ENCODE results near the gene FBXO11.
"Not testable (repeated sequence)": the region's sequence is repeated elsewhere in the genome, so short reads cannot be mapped to it uniquely, and the experiment has no call there.

The FBXO11 gene

GRCh38 chr2:47916412-47916811 lies 10.1 kb upstream of the FBXO11 start:
- Histone ChIP-seq H3K4me3 (ENCODE audit: insufficient read depth, low read depth, low read length) (no peak overlapping the region), H3K27me3 (ENCODE audit: control insufficient read depth, insufficient read depth, low read length, poor library complexity, severe bottlenecking) (no peaks in the 10 kb centered on the region), H3K36me3 (ENCODE audit: control insufficient read depth, insufficient read depth, low read length) (no peaks in the 10 kb centered on the region), H3K4me1 (ENCODE audit: control insufficient read depth, insufficient read depth, low read length) (peaks cover 9% of the 10 kb centered on the region), H3K9me3 (ENCODE audit: control insufficient read depth, low read length) (no peaks in the 10 kb centered on the region), H3K27ac (ENCODE audit: insufficient read depth, low read depth, low read length, poor library complexity, severe bottlenecking) (no peak overlapping the region)
- WGBS, 2 experiments, result 0 to 15% methylated on average over 1 of the region's 1 CpG

GRCh38 chr2:47910662-47911061 lies 4.4 kb upstream of the FBXO11 start:
- H3K4me1 ChIP-seq (ENCODE audit: control insufficient read depth, insufficient read depth, low read length); H3K9me3 ChIP-seq (ENCODE audit: control insufficient read depth, low read length); H3K36me3 ChIP-seq (ENCODE audit: control insufficient read depth, insufficient read depth, low read length); H3K27ac ChIP-seq (ENCODE audit: insufficient read depth, low read depth, low read length, poor library complexity, severe bottlenecking); H3K27me3 ChIP-seq (ENCODE audit: control insufficient read depth, insufficient read depth, low read length, poor library complexity, severe bottlenecking); H3K4me3 ChIP-seq (ENCODE audit: insufficient read depth, low read depth, low read length): not testable (repeated sequence)
- WGBS, 2 experiments, result 94 to 98% methylated on average over 3 to 4 of the region's 4 CpGs

DNA sequence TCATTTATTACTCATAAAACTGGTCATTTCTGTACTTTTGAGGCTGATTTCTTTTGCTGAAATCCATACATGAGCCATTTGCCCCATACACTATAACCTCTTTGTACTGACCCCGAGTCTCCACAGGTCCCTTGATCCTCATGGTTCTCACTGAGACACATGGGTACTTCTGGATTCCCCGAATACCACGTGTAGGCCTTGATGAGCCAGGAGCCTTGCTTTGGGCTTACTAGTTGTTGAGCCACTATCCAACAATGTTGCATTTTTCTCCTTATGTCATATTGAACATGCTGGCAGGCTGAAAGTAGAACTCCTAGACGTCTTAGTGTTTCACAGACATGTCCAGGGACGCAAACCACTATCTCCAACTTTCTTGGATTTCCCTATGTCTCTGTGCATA lies 2.4 kb upstream of the FBXO11 start:
- no peak overlapping the region for H3K27ac ChIP-seq (ENCODE audit: insufficient read depth, low read depth, low read length, poor library complexity, severe bottlenecking)
- H3K9me3 ChIP-seq (ENCODE audit: control insufficient read depth, low read length), result no peaks in the 10 kb centered on the region
- no peaks in the 10 kb centered on the region for H3K4me1 ChIP-seq (ENCODE audit: control insufficient read depth, insufficient read depth, low read length)
- 91 to 95% methylated on average over 5 of the region's 5 CpGs for WGBS, 2 experiments
- H3K4me3 ChIP-seq (ENCODE audit: insufficient read depth, low read depth, low read length), result no peak overlapping the region
- H3K27me3 ChIP-seq (ENCODE audit: control insufficient read depth, insufficient read depth, low read length, poor library complexity, severe bottlenecking), result no peaks in the 10 kb centered on the region
- H3K36me3 ChIP-seq (ENCODE audit: control insufficient read depth, insufficient read depth, low read length), result no peaks in the 10 kb centered on the region

GRCh38 chr2:47907039-47907781 lies 912 bp upstream of the FBXO11 start:
- Histone ChIP-seq H3K4me1 (ENCODE audit: control insufficient read depth, insufficient read depth, low read length) (peaks cover 11% of the 10 kb centered on the region), H3K9me3 (ENCODE audit: control insufficient read depth, low read length) (no peaks in the 10 kb centered on the region), H3K27me3 (ENCODE audit: control insufficient read depth, insufficient read depth, low read length, poor library complexity, severe bottlenecking) (no peaks in the 10 kb centered on the region), H3K36me3 (ENCODE audit: control insufficient read depth, insufficient read depth, low read length) (no peaks in the 10 kb centered on the region), H3K27ac (ENCODE audit: insufficient read depth, low read depth, low read length, poor library complexity, severe bottlenecking) (peak overlapping the region; percentile 96), H3K4me3 (ENCODE audit: insufficient read depth, low read depth, low read length) (peak overlapping the region; percentile 88)
- 18 to 21% methylated on average over 12 to 15 of the region's 15 CpGs for whole genome bisulfite sequencing, 2 experiments

DNA sequence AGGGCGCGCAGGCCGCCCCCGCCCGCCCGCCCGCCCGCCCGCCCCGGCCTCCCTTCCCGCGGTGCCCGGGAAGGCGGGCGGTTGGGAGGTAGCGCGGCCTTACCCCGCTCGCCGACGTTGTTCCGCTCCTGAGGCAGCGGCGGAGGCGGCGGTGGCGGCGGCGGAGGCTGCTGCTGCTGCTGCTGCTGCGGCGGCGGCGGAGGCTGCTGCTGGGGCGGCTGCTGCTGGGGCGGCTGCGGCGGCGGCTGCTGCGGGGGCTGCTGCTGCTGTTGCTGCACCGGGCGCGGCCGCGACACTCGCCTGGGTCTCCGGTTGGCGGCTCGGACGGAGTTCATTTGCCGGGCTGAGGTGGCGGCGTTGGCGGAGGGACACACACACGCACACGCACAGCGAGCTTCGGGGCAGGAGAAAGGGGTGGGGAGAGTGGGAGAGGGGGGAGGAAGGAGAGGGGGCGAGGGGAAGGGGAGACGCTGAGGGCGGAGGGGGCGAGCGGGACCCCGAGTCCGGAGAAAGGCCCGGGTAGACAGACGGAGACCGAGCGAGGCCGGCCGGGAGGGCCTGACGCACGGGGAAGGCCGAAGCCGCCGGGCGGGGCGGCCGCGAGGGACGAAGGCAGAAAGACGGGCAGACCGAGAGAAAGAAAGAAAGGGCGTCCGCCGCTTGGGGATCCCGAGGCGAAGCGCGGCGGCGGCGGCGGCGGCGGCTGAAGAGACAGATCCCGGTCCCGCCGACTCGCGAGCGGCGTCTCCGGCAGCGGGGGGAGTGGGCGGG lies 727 bp downstream of the FBXO11 start:
- H3K4me3 ChIP-seq (ENCODE audit: insufficient read depth, low read depth, low read length), result peak overlapping the region; percentile 88
- H3K27me3 ChIP-seq (ENCODE audit: control insufficient read depth, insufficient read depth, low read length, poor library complexity, severe bottlenecking), result no peaks in the 10 kb centered on the region
- WGBS, 2 experiments, result 0% methylated on average over 96 of the region's 105 CpGs
- no peaks in the 10 kb centered on the region for H3K9me3 ChIP-seq (ENCODE audit: control insufficient read depth, low read length)
- peaks cover 12% of the 10 kb centered on the region for H3K4me1 ChIP-seq (ENCODE audit: control insufficient read depth, insufficient read depth, low read length)
- H3K27ac ChIP-seq (ENCODE audit: insufficient read depth, low read depth, low read length, poor library complexity, severe bottlenecking), result peak overlapping the region; percentile 96
- H3K36me3 ChIP-seq (ENCODE audit: control insufficient read depth, insufficient read depth, low read length), result no peaks in the 10 kb centered on the region

GRCh38 chr2:47903781-47904490 lies 2.4 kb downstream of the FBXO11 start:
- no peak overlapping the region for H3K27ac ChIP-seq (ENCODE audit: insufficient read depth, low read depth, low read length, poor library complexity, severe bottlenecking)
- WGBS, 2 experiments, result 5 to 11% methylated on average over 6 to 9 of the region's 10 CpGs
- no peaks in the 10 kb centered on the region for H3K9me3 ChIP-seq (ENCODE audit: control insufficient read depth, low read length)
- no peaks in the 10 kb centered on the region for H3K36me3 ChIP-seq (ENCODE audit: control insufficient read depth, insufficient read depth, low read length)
- H3K4me3 ChIP-seq (ENCODE audit: insufficient read depth, low read depth, low read length), result peak overlapping the region; percentile 88
- peaks cover 12% of the 10 kb centered on the region for H3K4me1 ChIP-seq (ENCODE audit: control insufficient read depth, insufficient read depth, low read length)
- no peaks in the 10 kb centered on the region for H3K27me3 ChIP-seq (ENCODE audit: control insufficient read depth, insufficient read depth, low read length, poor library complexity, severe bottlenecking)

DNA sequence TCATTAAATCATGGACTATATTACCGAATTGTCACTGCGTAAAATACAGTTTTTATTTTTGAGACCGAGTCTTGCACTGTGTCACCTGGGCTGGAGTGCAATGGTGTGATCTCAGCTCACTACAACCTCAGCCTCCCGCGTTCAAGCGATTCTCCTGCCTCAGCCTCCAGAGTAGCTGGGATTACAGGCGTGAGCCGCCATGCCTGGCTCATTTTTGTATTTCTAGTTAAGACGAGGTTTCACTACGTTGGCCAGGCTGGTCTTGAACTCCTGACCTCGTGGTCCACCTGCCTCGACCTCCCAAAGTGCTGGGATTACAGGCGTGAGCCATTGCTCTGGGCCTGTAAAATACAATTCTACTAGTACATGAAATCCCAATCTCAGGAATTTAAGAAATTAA lies 4.4 kb downstream of the FBXO11 start:
- not testable (repeated sequence) for H3K36me3 ChIP-seq (ENCODE audit: control insufficient read depth, insufficient read depth, low read length); H3K27ac ChIP-seq (ENCODE audit: insufficient read depth, low read depth, low read length, poor library complexity, severe bottlenecking); H3K4me3 ChIP-seq (ENCODE audit: insufficient read depth, low read depth, low read length); H3K27me3 ChIP-seq (ENCODE audit: control insufficient read depth, insufficient read depth, low read length, poor library complexity, severe bottlenecking); H3K9me3 ChIP-seq (ENCODE audit: control insufficient read depth, low read length)
- peaks cover 12% of the 10 kb centered on the region for H3K4me1 ChIP-seq (ENCODE audit: control insufficient read depth, insufficient read depth, low read length)
- 91 to 95% methylated on average over 13 of the region's 13 CpGs for WGBS, 2 experiments

DNA sequence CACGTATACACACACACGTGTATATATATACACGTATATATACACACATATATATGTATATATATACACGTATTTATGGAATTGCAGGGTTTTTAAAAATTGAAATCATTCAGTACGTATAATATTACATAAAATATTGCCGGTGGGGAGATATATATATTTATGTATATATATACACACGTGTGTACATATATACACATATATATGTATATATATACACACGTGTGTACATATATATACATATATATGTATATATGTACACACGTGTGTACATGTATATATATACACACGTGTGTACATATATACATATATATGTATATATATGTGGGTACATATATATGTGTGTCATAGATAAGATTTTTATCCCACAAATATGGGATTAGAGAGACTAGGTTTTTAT lies 5.4 kb downstream of the FBXO11 start:
- 100% methylated on average over 2 of the region's 10 CpGs; no CpG with 5 or more reads in 1 of the 2 experiments for WGBS, 2 experiments
- H3K4me1 ChIP-seq (ENCODE audit: control insufficient read depth, insufficient read depth, low read length), result peaks cover 12% of the 10 kb centered on the region

GRCh38 chr2:47899915-47900816 lies 6.1 kb downstream of the FBXO11 start:
- WGBS, 2 experiments, result 95 to 96% methylated on average over 20 of the region's 25 CpGs
- Histone ChIP-seq H3K4me3 (ENCODE audit: insufficient read depth, low read depth, low read length) (no peak overlapping the region), H3K27me3 (ENCODE audit: control insufficient read depth, insufficient read depth, low read length, poor library complexity, severe bottlenecking) (no peaks in the 10 kb centered on the region), H3K27ac (ENCODE audit: insufficient read depth, low read depth, low read length, poor library complexity, severe bottlenecking) (no peak overlapping the region), H3K4me1 (ENCODE audit: control insufficient read depth, insufficient read depth, low read length) (peaks cover 12% of the 10 kb centered on the region), H3K36me3 (ENCODE audit: control insufficient read depth, insufficient read depth, low read length) (no peaks in the 10 kb centered on the region), H3K9me3 (ENCODE audit: control insufficient read depth, low read length) (no peaks in the 10 kb centered on the region)

More for the DNA sequence above, 5.4 kb downstream of the FBXO11 start:
- no peaks in the 10 kb centered on the region for H3K27me3 ChIP-seq (ENCODE audit: control insufficient read depth, insufficient read depth, low read length, poor library complexity, severe bottlenecking)
- H3K36me3 ChIP-seq (ENCODE audit: control insufficient read depth, insufficient read depth, low read length), result no peaks in the 10 kb centered on the region
- H3K27ac ChIP-seq (ENCODE audit: insufficient read depth, low read depth, low read length, poor library complexity, severe bottlenecking), result no peak overlapping the region
- no peak overlapping the region for H3K4me3 ChIP-seq (ENCODE audit: insufficient read depth, low read depth, low read length)
- no peaks in the 10 kb centered on the region for H3K9me3 ChIP-seq (ENCODE audit: control insufficient read depth, low read length)
